ENCODE results near the gene CLINT1. TPM values are rescaled to one million over a fixed set of nuclear protein-coding genes. Genes with fewer than 3 reads are reported as not detected.

The CLINT1 gene
- total RNA-seq, 4 donors from 2014 or later, result 48.3 to 84.6 (median 61.7) TPM

DNA sequence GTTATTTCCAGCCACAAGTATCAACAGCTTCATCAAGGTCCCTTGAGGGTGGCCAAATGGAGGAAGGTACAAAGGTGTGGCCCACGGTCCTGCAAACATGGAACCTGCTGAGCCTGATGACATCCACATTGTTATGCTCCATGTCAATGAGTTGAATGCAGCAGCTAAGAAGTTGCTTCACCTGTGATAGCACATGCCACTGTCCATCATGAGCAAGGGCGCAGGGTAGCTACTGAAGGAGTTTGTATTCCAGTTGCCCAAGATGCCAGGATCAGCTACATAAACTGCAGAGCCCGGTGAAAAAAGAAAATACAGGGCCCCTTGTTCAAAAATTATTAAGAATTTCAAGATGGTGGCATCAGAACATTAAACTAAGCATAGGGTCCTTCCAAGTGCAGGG lies 91.3 kb downstream of the CLINT1 start:
- no peak overlapping the region for H3K4me3 ChIP-seq
- no peaks in the 10 kb centered on the region for H3K36me3 ChIP-seq
- WGBS, 2 donors, result 73 to 79% methylated on average over 3 of the region's 3 CpGs
- H3K27me3 ChIP-seq, result no peaks in the 10 kb centered on the region
- DNase-seq (ENCODE audit: low spot score in 2 of 2), result no peak
- H3K4me1 ChIP-seq, result peaks cover 0 to 6% (median 0%) of the 10 kb centered on the region in 4 donors
- TF ChIP-seq POLR2A (IDR thresholded peaks at IDR 0.05), result no peak
- TF ChIP-seq EP300 (IDR thresholded peaks at IDR 0.05), result no peak
- TF ChIP-seq, protein P1, sequence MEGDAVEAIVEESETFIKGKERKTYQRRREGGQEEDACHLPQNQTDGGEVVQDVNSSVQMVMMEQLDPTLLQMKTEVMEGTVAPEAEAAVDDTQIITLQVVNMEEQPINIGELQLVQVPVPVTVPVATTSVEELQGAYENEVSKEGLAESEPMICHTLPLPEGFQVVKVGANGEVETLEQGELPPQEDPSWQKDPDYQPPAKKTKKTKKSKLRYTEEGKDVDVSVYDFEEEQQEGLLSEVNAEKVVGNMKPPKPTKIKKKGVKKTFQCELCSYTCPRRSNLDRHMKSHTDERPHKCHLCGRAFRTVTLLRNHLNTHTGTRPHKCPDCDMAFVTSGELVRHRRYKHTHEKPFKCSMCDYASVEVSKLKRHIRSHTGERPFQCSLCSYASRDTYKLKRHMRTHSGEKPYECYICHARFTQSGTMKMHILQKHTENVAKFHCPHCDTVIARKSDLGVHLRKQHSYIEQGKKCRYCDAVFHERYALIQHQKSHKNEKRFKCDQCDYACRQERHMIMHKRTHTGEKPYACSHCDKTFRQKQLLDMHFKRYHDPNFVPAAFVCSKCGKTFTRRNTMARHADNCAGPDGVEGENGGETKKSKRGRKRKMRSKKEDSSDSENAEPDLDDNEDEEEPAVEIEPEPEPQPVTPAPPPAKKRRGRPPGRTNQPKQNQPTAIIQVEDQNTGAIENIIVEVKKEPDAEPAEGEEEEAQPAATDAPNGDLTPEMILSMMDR (IDR thresholded peaks at IDR 0.05), result no peak
- peak overlapping the region in 1 of 4 donors; percentile 33 for H3K27ac ChIP-seq
- peaks cover 0 to 6% (median 0%) of the 10 kb centered on the region in 4 donors for H3K9me3 ChIP-seq

DNA sequence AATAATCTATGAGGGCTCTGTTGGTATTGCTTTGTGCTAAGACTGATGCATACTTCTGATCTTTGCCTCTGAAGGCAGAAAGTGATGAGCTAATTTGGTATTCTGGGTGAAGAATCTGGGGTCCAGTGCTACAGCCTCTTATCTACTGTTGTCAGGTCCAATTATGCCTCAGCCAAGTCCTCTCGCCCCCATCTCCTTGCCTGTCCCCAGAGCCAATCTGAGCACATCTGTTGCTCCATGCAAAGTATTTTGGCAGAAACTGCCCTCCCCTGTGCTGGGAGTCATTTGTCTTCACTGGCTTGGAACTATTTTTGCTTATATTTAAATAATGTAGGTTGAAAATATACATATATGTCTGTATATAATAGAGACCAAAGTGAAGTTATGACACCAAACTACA lies 92.0 kb downstream of the CLINT1 start:
- H3K27me3 ChIP-seq, result no peaks in the 10 kb centered on the region
- TF ChIP-seq POLR2A (IDR thresholded peaks at IDR 0.05) (no peak), EP300 (IDR thresholded peaks at IDR 0.05) (no peak)
- no peak overlapping the region for H3K27ac ChIP-seq
- peaks cover 0 to 10% (median 0%) of the 10 kb centered on the region in 4 donors for H3K4me1 ChIP-seq
- 65 to 75% methylated on average over 1 of the region's 1 CpG for WGBS, 2 donors
- no peak for DNase-seq (ENCODE audit: low spot score in 2 of 2)
- no peaks in the 10 kb centered on the region for H3K36me3 ChIP-seq
- H3K9me3 ChIP-seq, result peaks cover 0 to 6% (median 0%) of the 10 kb centered on the region in 4 donors
- H3K4me3 ChIP-seq, result no peak overlapping the region

DNA sequence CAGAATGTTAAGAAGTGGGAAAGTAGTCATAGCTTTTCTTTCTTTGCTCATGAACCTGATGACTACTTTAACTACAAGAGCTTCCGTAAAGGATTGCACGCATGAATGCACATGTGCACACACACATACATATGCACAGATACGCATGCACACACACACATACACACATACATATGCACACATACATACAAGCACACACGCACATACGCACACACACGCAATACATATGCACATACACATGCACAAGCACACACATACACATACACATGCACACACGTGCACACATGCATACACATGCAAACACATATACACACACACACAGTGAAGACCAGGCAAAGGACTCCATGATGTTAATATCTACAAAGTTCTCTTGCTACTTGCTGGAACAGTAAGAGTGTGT lies 92.5 kb downstream of the CLINT1 start:
- no peak for DNase-seq (ENCODE audit: low spot score in 2 of 2)
- Histone ChIP-seq H3K36me3 (no peaks in the 10 kb centered on the region), H3K9me3 (peaks cover 0 to 6% (median 0%) of the 10 kb centered on the region in 4 donors), H3K27me3 (no peaks in the 10 kb centered on the region), H3K4me1 (peaks cover 0 to 13% (median 0%) of the 10 kb centered on the region in 4 donors), H3K27ac (no peak overlapping the region), H3K4me3 (no peak overlapping the region)
- TF ChIP-seq, protein P1 (IDR thresholded peaks at IDR 0.05), result no peak
- TF ChIP-seq POLR2A (IDR thresholded peaks at IDR 0.05), result no peak
- WGBS, 2 donors, result 93 to 97% methylated on average over 7 of the region's 7 CpGs

DNA sequence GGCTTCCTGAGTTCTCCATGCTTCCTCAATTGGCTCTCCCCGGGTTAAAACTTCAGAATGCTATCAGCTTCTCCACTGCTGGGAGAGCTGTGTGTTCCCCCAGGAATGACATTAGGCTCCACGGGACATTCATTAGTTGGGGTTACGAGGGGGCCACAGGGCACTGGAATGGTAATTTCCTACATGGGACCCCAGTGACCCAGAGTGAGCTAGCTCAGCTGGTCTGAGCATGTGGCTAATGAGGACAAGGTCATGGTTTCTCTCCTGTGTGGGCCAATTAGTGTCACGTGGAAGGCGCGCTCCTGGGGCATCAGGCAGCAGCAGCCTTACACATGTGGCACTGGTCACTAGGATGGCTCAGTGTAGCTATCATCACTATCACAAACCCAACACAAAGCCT lies 94.4 kb downstream of the CLINT1 start:
- no peak for TF ChIP-seq EP300 (IDR thresholded peaks at IDR 0.05)
- TF ChIP-seq, protein P1 (IDR thresholded peaks at IDR 0.05), result no peak
- no peak for TF ChIP-seq POLR2A (IDR thresholded peaks at IDR 0.05)
- 75 to 85% methylated on average over 6 of the region's 6 CpGs for WGBS, 2 donors
- Histone ChIP-seq H3K4me1 (peaks cover 0 to 13% (median 0%) of the 10 kb centered on the region in 4 donors), H3K9me3 (no peaks in the 10 kb centered on the region), H3K27me3 (no peaks in the 10 kb centered on the region), H3K27ac (no peak overlapping the region), H3K4me3 (no peak overlapping the region), H3K36me3 (peaks cover 0 to 8% (median 0%) of the 10 kb centered on the region in 3 donors)
- DNase-seq (ENCODE audit: low spot score in 2 of 2), result no peak

DNA sequence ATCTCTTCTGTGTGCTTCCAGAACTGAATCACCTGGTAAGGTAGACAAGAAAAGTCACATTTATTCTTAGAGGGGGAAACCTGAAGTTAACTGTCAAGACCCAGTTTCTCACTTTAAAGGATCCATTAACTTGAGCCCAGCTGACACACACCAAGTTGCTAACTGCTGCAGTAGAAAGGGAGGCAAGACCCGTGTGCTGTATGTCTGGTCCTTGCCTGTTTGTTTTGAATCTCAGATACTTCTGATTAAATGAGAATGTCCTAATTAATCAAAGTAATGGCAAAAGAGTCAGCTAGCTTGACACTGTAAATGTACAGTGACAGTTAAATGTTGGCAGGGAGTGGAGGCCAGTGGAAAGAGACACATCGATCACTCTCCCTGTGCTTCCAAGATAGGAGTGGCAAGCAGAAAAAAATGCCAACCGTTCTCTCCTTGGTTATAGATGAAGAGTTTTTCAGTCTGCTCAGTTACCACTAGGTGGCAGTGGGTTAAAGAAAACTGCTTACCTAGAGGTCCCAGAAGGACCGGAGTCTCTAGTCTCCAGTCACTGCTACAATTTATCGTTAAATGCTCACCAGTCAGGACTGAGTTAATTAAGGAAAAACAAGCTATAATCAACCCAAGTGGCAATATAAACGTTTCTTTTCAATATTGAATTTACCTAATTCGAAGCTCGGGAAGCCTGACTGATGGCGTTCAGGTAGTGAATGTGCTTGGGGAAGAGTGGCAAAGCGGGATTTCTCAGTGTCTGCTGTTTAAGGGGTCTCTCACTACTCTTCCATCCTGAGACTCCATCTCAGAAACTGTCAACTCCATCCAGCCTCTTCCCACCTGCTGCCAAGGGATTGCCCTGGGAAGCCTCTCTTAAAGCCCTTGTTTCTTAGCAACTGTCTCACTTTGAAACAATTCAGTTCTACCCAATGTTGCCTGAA lies 97.0 kb downstream of the CLINT1 start:
- peaks cover 0 to 7% (median 0%) of the 10 kb centered on the region in 4 donors for H3K4me1 ChIP-seq
- DNase-seq (ENCODE audit: low spot score in 2 of 2), result no peak
- H3K27ac ChIP-seq, result no peak overlapping the region
- no peaks in the 10 kb centered on the region for H3K27me3 ChIP-seq
- 37 to 40% methylated on average over 10 of the region's 10 CpGs for WGBS, 2 donors
- H3K9me3 ChIP-seq, result no peaks in the 10 kb centered on the region
- no peak overlapping the region for H3K4me3 ChIP-seq
- H3K36me3 ChIP-seq, result peaks cover 0 to 30% (median 0%) of the 10 kb centered on the region in 3 donors
- TF ChIP-seq EP300 (IDR thresholded peaks at IDR 0.05), result no peak
- TF ChIP-seq, protein P1 (IDR thresholded peaks at IDR 0.05), result peak; percentile 57 to 76 (median 69)

Measured in tibial nerve (tissue), 4 donors.